H1 (cell line): Measurements from ENCODE around the gene APEH.

Experiments used
- CHD7 ChIP-seq: fragments of 300-600 bp; sonication (generic); IDR thresholded peaks from 2 replicates; pipeline ENCODE4 v1.7.1; 2012; ENCODE audit warnings: low read length, moderate library complexity, mild to moderate bottlenecking, inconsistent platforms; ENCODE audit not compliant: insufficient replicate concordance
- EGR1 ChIP-seq: IDR thresholded peaks from 2 replicates; pipeline ENCODE4 v1.6.1; 2011; ENCODE audit warnings: low read depth, low read length, borderline replicate concordance
- JUN ChIP-seq: IDR thresholded peaks from 2 replicates; pipeline ENCODE4 v1.6.1; 2011; ENCODE audit warnings: low read depth, mild to moderate bottlenecking, improper control_type of control experiment, low read length
- JUND ChIP-seq: IDR thresholded peaks from 2 replicates; pipeline ENCODE4 v1.6.1; 2011; ENCODE audit warnings: mild to moderate bottlenecking, improper control_type of control experiment, low read length
- NRF1 ChIP-seq: IDR thresholded peaks from 2 replicates; pipeline ENCODE4 v1.6.1; 2011; ENCODE audit warnings: mild to moderate bottlenecking, low read depth, low read length, improper control_type of control experiment
- SUZ12 ChIP-seq: fragments of 200-600 bp; sonication (generic); IDR thresholded peaks from 2 replicates; pipeline ENCODE4 v1.6.1; 2012; ENCODE audit warnings: mild to moderate bottlenecking, inconsistent platforms, low read length, moderate library complexity, mixed read lengths
- TAF1 ChIP-seq: IDR thresholded peaks from 2 replicates; pipeline ENCODE4 v1.6.1; 2011; ENCODE audit warnings: mild to moderate bottlenecking, low read depth, low read length
- TAF7 ChIP-seq: optimal IDR thresholded peaks from 2 replicates; pipeline ENCODE3; 2011; ENCODE audit warnings: low read depth, mild to moderate bottlenecking, inconsistent platforms, low read length, moderate library complexity, borderline replicate concordance
- YY1 ChIP-seq: IDR thresholded peaks from 2 replicates; pipeline ENCODE4 v1.6.1; 2011; ENCODE audit warnings: low read depth, mild to moderate bottlenecking, low read length
- ZNF274 ChIP-seq: IDR thresholded peaks from 2 replicates; pipeline ENCODE4 v1.7.0; 2012; ENCODE audit warnings: low read length, borderline replicate concordance; ENCODE audit errors: extremely low read depth
- TF ChIP-seq, protein P1 (sequence below), 3 experiments: IDR thresholded peaks; 1 replicate in 2 of 3; 2 replicates in 1 of 3; pipeline versions ENCODE4 v1.5.1 to v1.6.1; 2011; ENCODE audit warnings: low read length in 3 of 3, mild to moderate bottlenecking in 3 of 3, inconsistent platforms in 2 of 3, low read depth in 1 of 3, moderate library complexity in 1 of 3; ENCODE audit not compliant: insufficient read depth in 1 of 3; ENCODE audit errors: control extremely low read depth in 1 of 3
- TF ChIP-seq, protein P2 (sequence below): IDR thresholded peaks from 2 replicates; pipeline ENCODE4 v1.6.1; 2011; ENCODE audit warnings: low read depth, mild to moderate bottlenecking, low read length; ENCODE audit not compliant: insufficient read depth

GRCh38 chr3:49626101-49626581, 48.0 kb upstream of the APEH start:
- TF ChIP-seq, protein P1, sequence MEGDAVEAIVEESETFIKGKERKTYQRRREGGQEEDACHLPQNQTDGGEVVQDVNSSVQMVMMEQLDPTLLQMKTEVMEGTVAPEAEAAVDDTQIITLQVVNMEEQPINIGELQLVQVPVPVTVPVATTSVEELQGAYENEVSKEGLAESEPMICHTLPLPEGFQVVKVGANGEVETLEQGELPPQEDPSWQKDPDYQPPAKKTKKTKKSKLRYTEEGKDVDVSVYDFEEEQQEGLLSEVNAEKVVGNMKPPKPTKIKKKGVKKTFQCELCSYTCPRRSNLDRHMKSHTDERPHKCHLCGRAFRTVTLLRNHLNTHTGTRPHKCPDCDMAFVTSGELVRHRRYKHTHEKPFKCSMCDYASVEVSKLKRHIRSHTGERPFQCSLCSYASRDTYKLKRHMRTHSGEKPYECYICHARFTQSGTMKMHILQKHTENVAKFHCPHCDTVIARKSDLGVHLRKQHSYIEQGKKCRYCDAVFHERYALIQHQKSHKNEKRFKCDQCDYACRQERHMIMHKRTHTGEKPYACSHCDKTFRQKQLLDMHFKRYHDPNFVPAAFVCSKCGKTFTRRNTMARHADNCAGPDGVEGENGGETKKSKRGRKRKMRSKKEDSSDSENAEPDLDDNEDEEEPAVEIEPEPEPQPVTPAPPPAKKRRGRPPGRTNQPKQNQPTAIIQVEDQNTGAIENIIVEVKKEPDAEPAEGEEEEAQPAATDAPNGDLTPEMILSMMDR (IDR thresholded peaks at IDR 0.05; ENCODE audit: control extremely low read depth in 1 of 3, insufficient read depth in 1 of 3, low read depth in 1 of 3, low read length in 3 of 3) = no peak
- TF ChIP-seq JUN = no peak
- no peak for TF ChIP-seq JUND
- no peak for TF ChIP-seq YY1
- no peak for TF ChIP-seq TAF1
- TF ChIP-seq ZNF274 = no peak
- TF ChIP-seq TAF7 = no peak
- no peak for TF ChIP-seq SUZ12
- TF ChIP-seq, protein P2, sequence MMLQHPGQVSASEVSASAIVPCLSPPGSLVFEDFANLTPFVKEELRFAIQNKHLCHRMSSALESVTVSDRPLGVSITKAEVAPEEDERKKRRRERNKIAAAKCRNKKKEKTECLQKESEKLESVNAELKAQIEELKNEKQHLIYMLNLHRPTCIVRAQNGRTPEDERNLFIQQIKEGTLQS = no peak
- no peak for TF ChIP-seq CHD7
- TF ChIP-seq EGR1 = no peak
- no peak for TF ChIP-seq NRF1
